SK-N-SH (cell line): ENCODE results near the gene GALNT8. TPM values are rescaled to one million over a fixed set of nuclear protein-coding genes. Genes with fewer than 3 reads are reported as not detected.

Source experiments
- CTCF ChIA-PET: fragments of 300-600, 350-600 bp; formaldehyde crosslinking; extraction: SDS; loops from one replicate; lab custom pipeline; 2021; lab: Yijun Ruan, JAX
- POLR2A ChIA-PET: fragments of 350-600 bp; sonication (Branson Sonifier 250); formaldehyde crosslinking; extraction: SDS; loops from one replicate; lab custom pipeline; 2020; ENCODE audit warnings: antibody characterized with exemption, inconsistent platforms; lab: Yijun Ruan, JAX
- DNase-seq: peaks from one replicate; pipeline ENCODE4 v3.0.0; 2012
- H2AFZ ChIP-seq: fragments of 200-600 bp; sonication (generic); 2 replicates; pipeline ENCODE4 v1.8.1; 2016; ENCODE audit warnings: antibody characterized with exemption, mild to moderate bottlenecking, low read depth
- H3F3A ChIP-seq: fragments of 200-600 bp; sonication (generic); replicated peaks from 2 replicates; pipeline ENCODE3; 2016; ENCODE audit warnings: antibody characterized with exemption, mild to moderate bottlenecking; ENCODE audit not compliant: insufficient read depth
- H3K27ac ChIP-seq, 2 experiments: fragments of 200-500 bp in 1 of 2; fragments of 200-600 bp in 1 of 2; sonication (Bioruptor generic) in 1 of 2; sonication (generic), shearing (Covaris generic) in 1 of 2; 2 replicates each; pipeline versions ENCODE4 v1.5.1 to v1.6.1; 2014 to 2016; ENCODE audit warnings: low read depth in 2 of 2, inconsistent platforms in 1 of 2, low read length in 1 of 2, mild to moderate bottlenecking in 1 of 2, mixed read lengths in 1 of 2
- H3K27me3 ChIP-seq: fragments of 200-600 bp; sonication (generic), shearing (Covaris generic); 2 replicates; pipeline ENCODE4 v1.6.1; 2016; ENCODE audit warnings: mixed run types; ENCODE audit not compliant: insufficient read depth
- H3K36me3 ChIP-seq, 2 experiments: fragments of 200-500 bp in 1 of 2; fragments of 200-600 bp in 1 of 2; sonication (Bioruptor generic) in 1 of 2; sonication (generic) in 1 of 2; replicated peaks in 1 of 2; 2 replicates each; pipeline versions ENCODE3 to v1.5.1; 2014 to 2016; ENCODE audit warnings: low read length in 1 of 2, mild to moderate bottlenecking in 1 of 2; ENCODE audit not compliant: insufficient read depth in 2 of 2, control insufficient read depth in 1 of 2
- H3K4me1 ChIP-seq, 2 experiments: fragments of 200-500 bp in 1 of 2; fragments of 200-600 bp in 1 of 2; sonication (Bioruptor generic) in 1 of 2; sonication (generic), shearing (Covaris generic) in 1 of 2; 2 replicates each; pipeline versions ENCODE4 v1.5.1 to v1.6.1; 2014 to 2016; ENCODE audit warnings: low read depth in 1 of 2, low read length in 1 of 2, mixed run types in 1 of 2; ENCODE audit not compliant: insufficient read depth in 2 of 2, control insufficient read depth in 1 of 2
- H3K4me2 ChIP-seq: fragments of 200-600 bp; sonication (generic), shearing (Covaris generic); 2 replicates; pipeline ENCODE4 v1.6.1; 2017; ENCODE audit warnings: mixed run types
- H3K4me3 ChIP-seq, 2 experiments: fragments of 200-500 bp in 1 of 2; fragments of 200-600 bp in 1 of 2; sonication (Bioruptor generic) in 1 of 2; sonication (generic), shearing (Covaris generic) in 1 of 2; 2 replicates each; pipeline versions ENCODE4 v1.5.1 to v1.8.1; 2014 to 2016; ENCODE audit warnings: low read depth in 2 of 2, inconsistent platforms in 1 of 2, low read length in 1 of 2, mild to moderate bottlenecking in 1 of 2, mixed read lengths in 1 of 2, moderate library complexity in 1 of 2
- H3K79me2 ChIP-seq: fragments of 200-600 bp; sonication (generic); 2 replicates; pipeline ENCODE4 v1.8.1; 2017; ENCODE audit warnings: mild to moderate bottlenecking; ENCODE audit not compliant: insufficient read depth
- H3K9ac ChIP-seq: fragments of 200-600 bp; sonication (generic); 2 replicates; pipeline ENCODE4 v1.6.1; 2017; ENCODE audit warnings: mixed run types
- H3K9me2 ChIP-seq: fragments of 200-600 bp; sonication (generic); 2 replicates; pipeline ENCODE4 v1.6.1; 2017; ENCODE audit warnings: mixed run types
- H3K9me3 ChIP-seq: fragments of 200-600 bp; sonication (generic); 2 replicates; pipeline ENCODE4 v1.6.1; 2017; ENCODE audit warnings: mixed run types, mild to moderate bottlenecking, moderate library complexity
- H4K20me1 ChIP-seq: fragments of 200-600 bp; sonication (generic); 2 replicates; pipeline ENCODE4 v1.6.1; 2017; ENCODE audit warnings: mild to moderate bottlenecking, mixed run types; ENCODE audit not compliant: insufficient read depth
- CTCF ChIP-seq: fragments of 200-600 bp; sonication (generic); IDR thresholded peaks from 2 replicates; pipeline ENCODE4 v1.6.1; 2017; ENCODE audit warnings: antibody characterized with exemption, mild to moderate bottlenecking, moderate library complexity
- ELF1 ChIP-seq: IDR thresholded peaks from 2 replicates; pipeline ENCODE4 v1.4.0; 2012
- EP300 ChIP-seq, 2 experiments: IDR thresholded peaks; 2 replicates each; pipeline versions ENCODE4 v1.4.0 to v1.6.1; 2012; ENCODE audit warnings: borderline replicate concordance in 1 of 2, low read depth in 1 of 2, low read length in 1 of 2
- FOSL2 ChIP-seq: IDR thresholded peaks from 2 replicates; pipeline ENCODE4 v1.4.0; 2012; ENCODE audit warnings: low read depth, mild to moderate bottlenecking, moderate library complexity, borderline replicate concordance
- FOXJ3 ChIP-seq: sonication (generic); formaldehyde crosslinking; IDR thresholded peaks from 2 replicates; pipeline ENCODE4 v1.5.1; 2020; ENCODE audit warnings: mild to moderate bottlenecking, missing genetic modification reagents
- JUND ChIP-seq: IDR thresholded peaks from 2 replicates; pipeline ENCODE4 v1.4.0; 2012
- MEF2A ChIP-seq: IDR thresholded peaks from 2 replicates; pipeline ENCODE4 v1.4.0; 2012; ENCODE audit warnings: low read depth, borderline replicate concordance
- MXI1 ChIP-seq: IDR thresholded peaks from 2 replicates; pipeline ENCODE4 v1.6.1; 2012; ENCODE audit warnings: mild to moderate bottlenecking, low read depth, low read length, improper control_type of control experiment
- NFIC ChIP-seq: IDR thresholded peaks from 2 replicates; pipeline ENCODE4 v1.4.0; 2012; ENCODE audit warnings: borderline replicate concordance
- NRF1 ChIP-seq: IDR thresholded peaks from 2 replicates; pipeline ENCODE4 v1.6.1; 2012; ENCODE audit warnings: low read depth, mild to moderate bottlenecking, low read length
- POLR2AphosphoS5 ChIP-seq: IDR thresholded peaks from 2 replicates; pipeline ENCODE4 v1.6.1; 2012; ENCODE audit warnings: low read depth, low read length
- RCOR1 ChIP-seq: fragments of 150-350 bp; IDR thresholded peaks from 2 replicates; pipeline ENCODE4 v1.6.1; 2017; ENCODE audit warnings: antibody characterized with exemption, low read length
- REST ChIP-seq: IDR thresholded peaks from 2 replicates; pipeline ENCODE4 v1.6.1; 2012; ENCODE audit warnings: mild to moderate bottlenecking, low read depth, low read length, moderate library complexity
- SMC3 ChIP-seq: IDR thresholded peaks from 2 replicates; pipeline ENCODE4 v1.6.1; 2012; ENCODE audit warnings: low read depth, low read length, improper control_type of control experiment
- TCF12 ChIP-seq: IDR thresholded peaks from 2 replicates; pipeline ENCODE4 v1.4.0; 2012
- TEAD4 ChIP-seq: IDR thresholded peaks from 2 replicates; pipeline ENCODE4 v1.4.0; 2012; ENCODE audit warnings: mild to moderate bottlenecking, borderline replicate concordance; ENCODE audit not compliant: insufficient read depth
- YY1 ChIP-seq: IDR thresholded peaks from 2 replicates; pipeline ENCODE4 v1.4.0; 2012; ENCODE audit warnings: low read depth, mild to moderate bottlenecking
- WGBS: methylation state at CpG from one replicate; pipeline ENCODE4 v1.1.6; 2017; ENCODE audit warnings: low lambda C conversion rate; 5-methylcytosine and 5-hydroxymethylcytosine counted together
- polyA plus RNA-seq, 3 experiments: library from polyadenylated mRNA; depleted of rRNA; stranded (reverse); fragments of >200 nt; gene quantifications; 2 replicates each; pipeline ENCODE4 v1.2.3, GENCODE V29; 2012
- TF ChIP-seq, protein P1 (sequence below): IDR thresholded peaks from 2 replicates; pipeline ENCODE4 v1.4.0; 2012; ENCODE audit warnings: low read depth, borderline replicate concordance
- TF ChIP-seq, protein P2 (sequence below): fragments of 150-350 bp; IDR thresholded peaks from 2 replicates; pipeline ENCODE4 v1.6.1; 2016; ENCODE audit warnings: mild to moderate bottlenecking, low read depth, low read length

Gene GALNT8
- polyA plus RNA-seq, 1 of the 3 experiments (the other 2 are of a cell fraction) = not detected

- H3K9ac ChIP-seq = no peak overlapping the region
- ChIA-PET CTCF (no interaction called here), POLR2A (no interaction called here)
- no peaks in the 10 kb centered on the region for H3K4me1 ChIP-seq
- no peaks in the 10 kb centered on the region for H3K9me2 ChIP-seq
- no peak for TF ChIP-seq SMC3
- TF ChIP-seq JUND = no peak
- TF ChIP-seq FOXJ3 (CRISPR knock-in tag) = no peak
- TF ChIP-seq RCOR1 = no peak
- TF ChIP-seq, protein P1, sequence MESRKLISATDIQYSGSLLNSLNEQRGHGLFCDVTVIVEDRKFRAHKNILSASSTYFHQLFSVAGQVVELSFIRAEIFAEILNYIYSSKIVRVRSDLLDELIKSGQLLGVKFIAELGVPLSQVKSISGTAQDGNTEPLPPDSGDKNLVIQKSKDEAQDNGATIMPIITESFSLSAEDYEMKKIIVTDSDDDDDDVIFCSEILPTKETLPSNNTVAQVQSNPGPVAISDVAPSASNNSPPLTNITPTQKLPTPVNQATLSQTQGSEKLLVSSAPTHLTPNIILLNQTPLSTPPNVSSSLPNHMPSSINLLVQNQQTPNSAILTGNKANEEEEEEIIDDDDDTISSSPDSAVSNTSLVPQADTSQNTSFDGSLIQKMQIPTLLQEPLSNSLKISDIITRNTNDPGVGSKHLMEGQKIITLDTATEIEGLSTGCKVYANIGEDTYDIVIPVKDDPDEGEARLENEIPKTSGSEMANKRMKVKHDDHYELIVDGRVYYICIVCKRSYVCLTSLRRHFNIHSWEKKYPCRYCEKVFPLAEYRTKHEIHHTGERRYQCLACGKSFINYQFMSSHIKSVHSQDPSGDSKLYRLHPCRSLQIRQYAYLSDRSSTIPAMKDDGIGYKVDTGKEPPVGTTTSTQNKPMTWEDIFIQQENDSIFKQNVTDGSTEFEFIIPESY = no peak
- TF ChIP-seq FOSL2 = no peak
- no peak for TF ChIP-seq CTCF
- TF ChIP-seq TEAD4 = no peak
- TF ChIP-seq POLR2AphosphoS5 = no peak
- no peak for TF ChIP-seq REST
- no peak for TF ChIP-seq NFIC
- TF ChIP-seq MEF2A = no peak
- TF ChIP-seq MXI1 = no peak
- no peak for TF ChIP-seq NRF1
- no peak for TF ChIP-seq ELF1
- no peak for TF ChIP-seq TCF12
- TF ChIP-seq, protein P2, sequence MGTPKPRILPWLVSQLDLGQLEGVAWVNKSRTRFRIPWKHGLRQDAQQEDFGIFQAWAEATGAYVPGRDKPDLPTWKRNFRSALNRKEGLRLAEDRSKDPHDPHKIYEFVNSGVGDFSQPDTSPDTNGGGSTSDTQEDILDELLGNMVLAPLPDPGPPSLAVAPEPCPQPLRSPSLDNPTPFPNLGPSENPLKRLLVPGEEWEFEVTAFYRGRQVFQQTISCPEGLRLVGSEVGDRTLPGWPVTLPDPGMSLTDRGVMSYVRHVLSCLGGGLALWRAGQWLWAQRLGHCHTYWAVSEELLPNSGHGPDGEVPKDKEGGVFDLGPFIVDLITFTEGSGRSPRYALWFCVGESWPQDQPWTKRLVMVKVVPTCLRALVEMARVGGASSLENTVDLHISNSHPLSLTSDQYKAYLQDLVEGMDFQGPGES = no peak
- TF ChIP-seq YY1 = no peak
- TF ChIP-seq EP300 (IDR thresholded peaks at IDR 0.05; ENCODE audit: borderline replicate concordance in 1 of 2, low read depth in 1 of 2, low read length in 1 of 2) = no peak
- no peak overlapping the region for H3K4me3 ChIP-seq
- DNase-seq = no peak
- H3K79me2 ChIP-seq = no peaks in the 10 kb centered on the region
- no peaks in the 10 kb centered on the region for H3K36me3 ChIP-seq
- no peaks in the 10 kb centered on the region for H3K9me3 ChIP-seq
- WGBS = 4% methylated on average over 4 of the region's 4 CpGs
- no peak overlapping the region for H3K27ac ChIP-seq
- peaks cover 4% of the 10 kb centered on the region; the same call in 1 of the 2 replicates for H3K27me3 ChIP-seq
- H3K4me2 ChIP-seq = no peak overlapping the region
- H3F3A ChIP-seq = no peaks in the 10 kb centered on the region
- no peaks in the 10 kb centered on the region for H4K20me1 ChIP-seq
- no peak overlapping the region for H2AFZ ChIP-seq
These were observed 18.3 kb downstream of the GALNT8 start for GRCh38 chr12:4738541-4738940.
